Ishikawa (cell line): ENCODE results near the gene TENM3.

ENCODE experiments used
- CEBPB ChIP-seq: IDR thresholded peaks from 2 replicates; pipeline ENCODE4 v1.6.1; 2012
- EP300 ChIP-seq: IDR thresholded peaks from 2 replicates; pipeline ENCODE4 v1.6.1; 2012; ENCODE audit warnings: borderline replicate concordance
- FOXM1 ChIP-seq: IDR thresholded peaks from 2 replicates; pipeline ENCODE4 v1.6.1; 2012; ENCODE audit warnings: low read depth, borderline replicate concordance
- MAX ChIP-seq: IDR thresholded peaks from 2 replicates; pipeline ENCODE4 v1.6.1; 2012
- RAD21 ChIP-seq: IDR thresholded peaks from 2 replicates; pipeline ENCODE4 v1.6.1; 2012; ENCODE audit warnings: low read depth
- REST ChIP-seq: IDR thresholded peaks from 2 replicates; pipeline ENCODE4 v1.6.1; 2012; ENCODE audit warnings: low read depth, mild to moderate bottlenecking
- TAF1 ChIP-seq: IDR thresholded peaks from 2 replicates; pipeline ENCODE4 v1.6.1; 2012; ENCODE audit warnings: low read depth, mild to moderate bottlenecking
- TCF12 ChIP-seq: IDR thresholded peaks from 2 replicates; pipeline ENCODE4 v1.6.1; 2012; ENCODE audit warnings: low read depth
- USF1 ChIP-seq: IDR thresholded peaks from 2 replicates; pipeline ENCODE4 v1.6.1; 2012
- YY1 ChIP-seq: IDR thresholded peaks from 2 replicates; pipeline ENCODE4 v1.6.1; 2012; ENCODE audit warnings: low read depth
- ZBTB7A ChIP-seq: IDR thresholded peaks from 2 replicates; pipeline ENCODE4 v1.6.1; 2012; ENCODE audit warnings: low read depth

- TF ChIP-seq ZBTB7A (no peak), TAF1 (no peak), YY1 (no peak), TCF12 (no peak), FOXM1 (no peak), EP300 (no peak), RAD21 (no peak), REST (no peak), CEBPB (no peak), MAX (no peak), USF1 (no peak)
Observed at GRCh38 chr4:182194091-182194824, 48.9 kb upstream of the TENM3 start.
